Stimulated activated CD4-positive, alpha-beta T cell treated with anti-CD3 and anti-CD28 coated beads, Interleukin-2, amount 100 ng/mL, for 48 hours (primary cell): ENCODE measurements around the gene CDX1.

Experiments used
- DNase-seq, 2 donors: peaks; one replicate each; pipeline ENCODE4 v3.0.0-alpha.2; 2020

CDX1 gene

GRCh38 chr5:150184990-150185912 lies 18.7 kb downstream of the CDX1 start:
- DNase-seq = no peak

GRCh38 chr5:150186137-150186536 lies 19.6 kb downstream of the CDX1 start:
- DNase-seq = no peak

- no peak for DNase-seq
Measured at GRCh38 chr5:150186897-150187296, 20.3 kb downstream of the CDX1 start.

GRCh38 chr5:150188146-150188842 lies 21.7 kb downstream of the CDX1 start:
- DNase-seq = no peak

- no peak for DNase-seq
Measured at GRCh38 chr5:150189326-150189725, 22.7 kb downstream of the CDX1 start.

- no peak for DNase-seq
Measured at GRCh38 chr5:150189728-150190502, 23.3 kb downstream of the CDX1 start, which contains the start of gene SLC6A7. SLC6A7 (plus strand) TSS chr5:150190062; CDS start chr5:150190328, 266 bp downstream.

- no peak for DNase-seq
Measured at GRCh38 chr5:150190503-150190979, 24.0 kb downstream of the CDX1 start.

- DNase-seq = no peak
Measured at GRCh38 chr5:150190987-150191386, 24.4 kb downstream of the CDX1 start.

GRCh38 chr5:150192462-150192861 lies 25.9 kb downstream of the CDX1 start:
- no peak for DNase-seq

- DNase-seq = no peak
Measured at GRCh38 chr5:150195736-150196485, 29.3 kb downstream of the CDX1 start.

GRCh38 chr5:150196514-150196913 lies 29.9 kb downstream of the CDX1 start:
- DNase-seq = no peak

GRCh38 chr5:150196986-150197385 lies 30.4 kb downstream of the CDX1 start:
- DNase-seq = no peak

GRCh38 chr5:150197476-150197875 lies 30.9 kb downstream of the CDX1 start:
- no peak for DNase-seq

GRCh38 chr5:150202501-150202900 lies 35.9 kb downstream of the CDX1 start:
- no peak for DNase-seq

- DNase-seq = no peak
Measured at GRCh38 chr5:150203832-150204589, 37.4 kb downstream of the CDX1 start.

GRCh38 chr5:150204590-150204960 lies 38.0 kb downstream of the CDX1 start:
- DNase-seq = no peak

GRCh38 chr5:150206098-150206778 lies 39.7 kb downstream of the CDX1 start:
- DNase-seq = no peak

- DNase-seq = no peak
Measured at GRCh38 chr5:150206779-150207115, 40.2 kb downstream of the CDX1 start.

- DNase-seq = no peak
Measured at GRCh38 chr5:150208187-150209098, 41.9 kb downstream of the CDX1 start.

- no peak for DNase-seq
Measured at GRCh38 chr5:150209099-150209635, 42.6 kb downstream of the CDX1 start.
